RPMI8226 (cell line): Measurements from ENCODE around the gene HPN.
"Not testable (repeated sequence)": the region's sequence is repeated elsewhere in the genome, so short reads cannot be mapped to it uniquely, and the experiment has no call there.

Source experiments
- DNase-seq: peaks from one replicate; pipeline ENCODE4 v3.0.0-alpha.2; 2015

HPN gene

GRCh38 chr19:35088131-35088913 lies 46.8 kb downstream of the HPN start:
- no peak for DNase-seq

GRCh38 chr19:35089554-35089953 lies 48.0 kb downstream of the HPN start:
- no peak for DNase-seq

DNA sequence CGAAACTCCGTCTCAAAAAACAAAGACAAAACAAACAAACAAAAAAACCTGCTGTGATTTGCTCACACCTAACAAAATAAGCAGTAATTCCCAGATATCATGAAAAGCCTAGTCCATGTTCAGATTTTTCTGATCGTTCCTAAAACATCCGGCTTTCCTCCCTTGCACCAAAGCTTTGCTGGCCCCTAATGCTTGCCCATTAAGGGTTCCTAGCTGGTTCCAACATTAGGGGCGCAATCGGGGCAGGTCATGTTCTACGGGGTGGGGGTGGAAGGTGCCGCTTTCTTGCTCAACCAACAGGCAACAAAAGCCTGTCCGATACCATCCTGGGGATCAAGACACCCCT lies 48.6 kb downstream of the HPN start:
- DNase-seq: no peak

- peak; percentile 58 for DNase-seq
Measured at GRCh38 chr19:35090506-35091214, 49.1 kb downstream of the HPN start.

- DNase-seq: no peak
Measured at GRCh38 chr19:35093430-35093829, 51.9 kb downstream of the HPN start.

DNA sequence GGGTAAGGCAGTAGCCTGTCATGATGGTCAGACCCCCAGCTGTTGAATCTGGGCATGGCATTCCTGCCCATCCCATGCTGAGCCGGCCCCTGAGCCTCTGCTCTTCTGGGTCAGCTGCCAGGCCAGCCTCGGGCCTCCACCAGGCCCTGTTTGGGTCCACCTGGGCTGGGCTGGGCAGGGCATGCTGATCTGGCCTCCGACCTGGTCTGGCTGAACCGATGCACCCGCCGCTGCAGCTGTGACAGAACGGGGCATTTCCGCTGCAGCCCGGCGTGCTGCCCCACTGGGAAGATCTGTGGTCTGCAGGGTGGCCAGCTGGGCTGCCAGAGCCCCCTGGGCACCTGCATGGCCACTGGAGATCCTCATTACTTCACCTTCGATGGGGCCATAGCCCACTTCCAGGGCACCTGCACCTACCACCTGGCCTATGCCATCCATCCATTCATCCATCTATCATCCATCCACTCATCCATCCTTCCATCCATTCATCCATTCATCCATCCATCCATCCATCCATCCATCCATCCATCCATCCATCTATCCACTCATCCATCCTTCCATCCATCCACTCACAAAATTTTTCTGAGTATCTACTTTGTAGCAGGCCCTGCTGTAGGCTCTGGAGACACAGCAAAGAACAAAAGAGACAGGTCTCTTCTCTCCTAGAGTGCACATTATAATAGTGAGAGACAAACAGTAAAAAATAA lies 52.6 kb downstream of the HPN start:
- no peak for DNase-seq

- DNase-seq: no peak
Measured at GRCh38 chr19:35094656-35095055, 53.1 kb downstream of the HPN start.

DNA sequence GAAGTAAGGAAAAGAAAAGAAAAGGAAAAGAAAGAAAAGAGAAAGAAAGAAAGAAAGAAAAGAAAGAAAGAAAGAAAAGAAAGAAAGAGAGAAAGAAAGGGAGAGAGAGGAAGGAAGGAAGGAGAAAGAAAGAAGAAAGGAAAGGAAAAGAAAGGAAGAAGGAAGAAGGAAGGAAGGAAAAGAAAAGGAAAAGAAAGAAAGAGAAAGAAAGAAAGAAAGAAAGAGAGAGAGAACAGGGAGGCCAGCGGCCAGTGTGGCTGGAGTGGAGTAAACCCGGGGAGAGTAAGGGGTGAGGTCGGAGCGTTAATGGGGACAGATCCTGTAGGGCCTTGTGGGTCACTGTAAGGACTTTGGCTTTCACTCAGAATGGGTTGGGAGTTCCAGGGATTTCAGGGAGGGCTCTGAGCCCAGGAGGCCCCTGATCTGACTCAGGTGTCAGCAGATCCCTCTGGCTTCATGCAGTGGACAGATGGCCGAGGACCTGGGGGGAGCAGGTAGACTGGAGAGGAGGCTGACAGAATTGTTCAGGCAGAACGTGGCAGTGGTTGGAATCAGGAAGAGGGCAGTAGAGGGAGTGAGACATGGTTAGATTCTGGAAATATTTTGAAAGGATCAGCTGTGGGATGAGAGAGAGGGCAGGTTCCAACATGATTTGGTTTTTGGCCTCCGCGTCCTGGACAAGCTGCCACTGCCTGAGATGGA lies 54.3 kb downstream of the HPN start:
- no peak for DNase-seq

DNA sequence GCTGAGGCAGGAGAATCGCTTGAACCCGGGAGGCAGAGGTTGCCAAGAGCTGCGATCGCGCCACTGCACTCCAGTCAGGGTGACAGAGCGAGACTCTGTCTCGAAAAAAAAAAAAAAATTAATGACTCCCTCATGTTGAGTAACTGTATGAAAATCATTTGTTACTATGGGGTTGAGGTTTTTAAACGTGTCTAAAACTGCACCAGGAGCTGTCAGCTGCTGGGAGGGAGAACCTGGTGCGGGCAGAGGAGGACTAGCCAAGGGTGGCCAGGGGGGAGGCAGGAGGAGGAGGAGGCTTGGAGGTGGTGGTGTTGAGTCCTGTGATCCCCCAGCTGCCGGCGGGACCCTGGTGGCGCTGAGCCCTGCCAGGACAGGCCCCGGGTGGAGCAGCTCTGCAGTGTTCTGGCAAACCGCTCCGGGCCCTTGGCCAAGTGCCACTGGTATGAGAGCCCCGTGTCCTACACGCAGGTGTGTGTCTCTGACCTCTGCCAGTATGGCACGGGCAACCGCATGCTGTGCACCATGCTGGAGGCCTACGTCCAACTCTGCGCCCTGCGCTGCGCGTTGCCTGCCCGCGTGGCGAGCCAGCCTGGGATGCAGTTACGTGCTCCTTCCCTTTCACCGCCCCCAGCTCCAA lies 57.0 kb downstream of the HPN start:
- peak; percentile 66 for DNase-seq

DNA sequence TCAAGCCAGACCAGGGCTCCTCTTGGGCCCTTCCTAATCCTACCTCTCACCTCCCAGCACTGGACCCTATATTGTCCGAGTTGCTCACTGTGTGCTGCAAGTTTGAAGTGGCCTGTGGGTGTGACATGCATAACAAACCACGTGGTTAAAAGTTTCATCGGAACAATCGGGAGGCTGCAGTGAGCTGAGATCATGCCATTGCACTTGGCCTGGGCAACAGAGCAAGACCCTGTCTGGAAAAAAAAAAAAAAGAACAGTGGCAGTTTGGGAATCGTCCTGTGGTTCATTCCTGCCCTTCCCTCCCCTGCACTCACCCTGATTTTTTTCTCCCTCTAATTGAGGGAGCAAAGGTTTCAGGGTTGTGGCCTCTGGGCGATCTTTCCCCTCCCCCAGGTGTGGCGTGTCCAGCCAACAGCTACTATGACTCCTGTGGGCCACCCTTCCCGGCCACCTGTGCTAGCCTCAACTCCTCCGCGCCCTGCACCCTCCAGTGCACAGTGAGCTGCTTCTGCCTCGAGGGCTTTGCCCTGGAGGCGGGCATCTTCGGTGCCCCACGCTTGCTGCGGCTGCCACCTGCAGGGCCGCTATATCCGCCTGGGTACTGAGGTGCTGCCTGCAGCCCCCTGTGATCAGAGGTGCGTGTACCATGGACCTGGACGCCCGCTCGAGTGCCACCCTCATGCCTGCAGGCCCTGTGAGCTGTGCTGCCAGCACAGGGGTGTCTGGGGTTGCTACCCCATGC lies 57.8 kb downstream of the HPN start:
- no peak for DNase-seq

DNA sequence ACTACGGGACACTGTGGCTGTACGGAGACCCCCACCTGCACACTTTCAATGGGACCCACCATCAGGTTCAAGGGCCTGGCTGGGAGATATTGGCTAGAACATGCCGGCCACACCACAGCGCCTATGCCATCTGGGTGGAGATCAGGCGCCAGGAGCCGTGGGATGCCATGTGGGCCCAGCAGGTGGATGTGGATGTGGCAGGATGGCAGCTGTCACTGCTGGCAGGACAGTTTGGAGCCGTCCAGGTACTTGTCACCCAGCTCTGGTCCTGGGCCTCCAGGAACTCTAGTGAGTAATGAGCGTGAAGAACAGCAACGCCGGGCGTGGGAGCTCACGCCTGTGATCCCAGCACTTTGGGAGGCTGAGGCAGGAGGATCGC lies 58.4 kb downstream of the HPN start:
- no peak for DNase-seq

GRCh38 chr19:35100588-35101533 lies 59.3 kb downstream of the HPN start:
- no peak for DNase-seq

DNA sequence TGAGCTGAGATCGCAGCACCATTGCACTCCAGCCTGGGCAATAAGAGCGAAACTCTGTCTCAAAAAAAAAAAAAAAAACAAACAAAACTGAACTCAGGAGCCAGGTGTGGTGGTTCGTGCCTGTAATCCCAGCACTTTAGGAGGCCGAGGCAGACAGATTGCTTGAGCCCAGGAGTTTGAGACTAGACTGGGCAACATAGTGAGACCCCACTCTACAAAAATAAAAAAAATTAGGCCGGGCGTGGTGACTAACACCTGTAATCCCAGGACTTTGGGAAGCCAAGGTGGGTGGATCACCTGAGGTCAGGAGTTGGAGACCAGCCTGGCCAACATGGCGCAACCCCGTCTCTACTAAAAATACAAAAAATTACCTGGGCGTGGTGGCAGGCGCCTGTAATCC lies 60.4 kb downstream of the HPN start:
- not testable (repeated sequence) for DNase-seq

- not testable (repeated sequence) for DNase-seq
Measured at GRCh38 chr19:35103614-35104013, 62.1 kb downstream of the HPN start.

- DNase-seq: no peak
Measured at GRCh38 chr19:35104361-35104760, 62.8 kb downstream of the HPN start.

DNA sequence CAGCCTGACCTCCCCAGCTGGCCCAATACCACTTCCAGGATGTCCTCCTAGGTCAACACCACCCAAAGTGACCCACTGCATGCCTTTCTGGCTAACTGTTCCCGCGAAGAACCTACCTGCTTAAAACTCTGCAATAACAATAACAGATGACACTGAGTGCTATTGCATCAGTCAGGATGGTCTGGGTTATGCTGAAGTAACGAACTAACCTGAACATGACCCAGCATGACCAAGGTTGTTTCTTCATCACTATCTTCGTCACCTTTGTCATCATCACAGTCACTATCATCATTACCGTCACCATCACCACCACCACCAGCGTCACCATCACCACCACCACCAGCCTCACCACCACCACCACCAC lies 63.5 kb downstream of the HPN start:
- DNase-seq: no peak

- DNase-seq: no peak
Measured at GRCh38 chr19:35105411-35106290, 64.1 kb downstream of the HPN start.

DNA sequence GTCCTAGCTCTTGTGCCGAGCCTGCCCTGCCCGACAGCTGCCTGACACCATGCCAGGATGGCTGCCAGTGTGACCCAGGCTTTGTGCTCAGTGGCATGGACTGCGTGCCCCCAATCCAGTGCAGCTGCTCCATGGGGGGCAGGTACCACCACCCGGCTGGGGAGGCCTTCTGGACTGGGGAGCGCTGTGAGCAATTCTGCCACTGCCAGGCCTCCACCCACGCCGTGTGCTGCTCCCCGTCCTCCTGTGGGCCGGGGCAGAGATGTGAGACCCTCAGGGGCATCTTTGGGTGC lies 64.7 kb downstream of the HPN start:
- no peak for DNase-seq

DNA sequence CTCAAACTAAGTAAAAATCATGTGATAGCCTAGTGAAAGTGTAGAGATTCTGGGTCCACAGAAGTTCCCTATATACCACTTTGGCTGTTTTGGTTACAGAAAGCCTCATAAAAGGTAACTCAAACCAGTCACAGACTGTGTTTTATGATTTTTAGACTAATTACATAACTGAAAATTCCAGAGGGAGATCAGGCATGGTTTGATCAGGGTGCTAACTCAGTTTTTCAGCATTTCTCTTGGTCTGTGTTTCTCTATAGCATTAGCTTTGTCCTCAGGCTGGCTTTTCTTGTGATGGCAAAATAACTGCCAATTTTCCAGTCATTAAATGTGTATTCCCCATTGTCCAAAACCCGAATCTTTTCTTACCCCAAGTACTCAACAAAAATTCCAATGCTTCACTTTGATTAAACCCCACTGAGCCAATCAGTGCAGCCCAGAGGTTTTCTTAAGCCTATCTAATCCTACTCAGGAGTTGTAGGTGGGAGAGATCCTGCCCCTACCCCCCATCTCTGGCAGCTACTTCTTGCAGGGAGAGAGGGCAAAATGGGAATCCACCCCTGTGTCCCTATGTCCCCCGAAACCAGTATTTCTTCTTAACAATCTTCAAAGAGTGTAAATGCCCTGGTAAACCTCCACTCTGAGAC lies 65.5 kb downstream of the HPN start:
- DNase-seq: no peak

- DNase-seq: no peak
Measured at GRCh38 chr19:35107545-35107944, 66.0 kb downstream of the HPN start.
